UCSD-AML1 (cell line): ENCODE measurements around the gene ALG8.
"Not testable (repeated sequence)": the region's sequence is repeated elsewhere in the genome, so short reads cannot be mapped to it uniquely, and the experiment has no call there.

Source experiments
- DNase-seq: peaks from one replicate; lab custom pipeline; 2025; ENCODE audit not compliant: unreplicated experiment; lab: John Stamatoyannopoulos, UW

The ALG8 gene

DNA sequence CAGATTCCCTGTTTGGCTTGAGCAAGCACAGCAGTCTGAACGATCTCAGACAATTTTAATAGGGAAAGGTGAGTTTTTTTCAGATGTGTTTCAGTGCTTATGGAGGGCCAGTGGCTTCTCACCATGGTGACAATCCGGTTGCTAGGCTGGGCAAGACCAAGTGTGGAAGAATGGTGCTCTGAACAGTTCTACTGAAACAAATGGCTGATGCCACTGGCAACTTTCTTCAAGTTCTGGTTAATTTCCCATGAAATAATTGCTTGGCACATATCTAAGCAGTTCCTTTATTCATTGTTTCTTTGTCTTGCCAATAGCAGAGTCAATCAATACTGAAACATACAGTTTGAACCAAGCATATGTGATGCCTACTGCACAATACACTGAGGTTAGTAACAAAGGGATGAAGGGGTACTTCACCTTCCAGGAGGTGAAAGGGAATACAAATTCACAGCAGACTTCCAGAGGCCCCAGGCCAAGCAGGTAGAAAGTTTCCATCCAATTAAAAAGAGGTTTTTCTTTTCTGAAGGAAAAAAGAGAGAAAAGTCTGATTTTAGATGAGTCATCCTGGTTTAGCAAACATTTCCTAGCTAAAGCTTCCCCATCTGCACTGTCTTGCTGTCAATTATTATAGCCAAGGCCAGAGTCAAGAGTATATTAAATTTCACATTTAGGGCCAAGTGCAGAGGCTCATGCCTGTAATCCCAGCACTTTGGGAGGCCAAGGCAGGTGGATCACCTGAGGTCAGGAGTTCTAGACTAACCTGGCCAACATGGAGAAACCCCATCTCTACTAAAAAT lies 38.6 kb downstream of the ALG8 start:
- DNase-seq, result no peak

DNA sequence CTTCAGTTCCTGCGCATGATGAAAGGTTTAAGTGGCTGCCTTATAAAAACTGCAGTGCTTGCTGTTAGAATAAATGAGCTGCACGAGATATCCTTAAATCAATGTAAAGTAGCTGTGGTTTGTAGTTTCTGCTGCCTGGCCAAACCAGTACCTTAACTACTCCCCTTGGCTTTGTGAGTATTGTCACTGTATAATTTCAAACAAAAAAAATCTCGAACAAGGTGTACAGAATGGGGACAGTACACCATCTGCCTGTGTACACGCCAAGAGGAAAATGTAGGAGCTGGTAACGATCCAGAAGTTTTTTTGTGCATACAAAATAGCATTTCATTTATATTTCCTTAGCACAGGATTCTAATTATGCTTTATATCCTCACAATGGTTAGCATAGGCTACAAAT lies 39.2 kb downstream of the ALG8 start:
- no peak for DNase-seq

DNA sequence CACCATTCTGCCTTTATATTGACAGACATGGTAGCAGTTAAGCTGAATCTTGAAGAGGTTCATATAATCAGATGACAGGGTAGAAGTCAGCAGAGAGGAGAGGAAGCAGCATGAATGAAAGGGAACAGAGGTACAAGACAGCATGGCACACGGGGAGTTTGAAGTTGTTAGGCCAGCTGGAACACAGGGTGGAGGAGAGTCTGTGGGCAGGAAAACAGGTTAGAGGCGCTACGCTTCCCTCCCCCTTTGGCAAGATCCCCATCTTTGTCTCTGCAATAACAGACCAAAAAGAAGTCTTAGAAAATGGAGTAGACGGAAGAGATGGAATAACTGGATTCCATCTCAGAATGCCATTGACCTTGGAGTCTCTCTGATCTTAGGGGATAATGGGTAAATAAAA lies 39.8 kb downstream of the ALG8 start:
- no peak for DNase-seq

GRCh38 chr11:78097666-78098385 lies 41.6 kb downstream of the ALG8 start:
- DNase-seq, result no peak

- DNase-seq, result no peak
Observed at GRCh38 chr11:78094250-78094649, 45.2 kb downstream of the ALG8 start.

- DNase-seq, result not testable (repeated sequence)
Observed at GRCh38 chr11:78086521-78087074, 52.8 kb downstream of the ALG8 start.

GRCh38 chr11:78085972-78086371 lies 53.5 kb downstream of the ALG8 start:
- no peak for DNase-seq

DNA sequence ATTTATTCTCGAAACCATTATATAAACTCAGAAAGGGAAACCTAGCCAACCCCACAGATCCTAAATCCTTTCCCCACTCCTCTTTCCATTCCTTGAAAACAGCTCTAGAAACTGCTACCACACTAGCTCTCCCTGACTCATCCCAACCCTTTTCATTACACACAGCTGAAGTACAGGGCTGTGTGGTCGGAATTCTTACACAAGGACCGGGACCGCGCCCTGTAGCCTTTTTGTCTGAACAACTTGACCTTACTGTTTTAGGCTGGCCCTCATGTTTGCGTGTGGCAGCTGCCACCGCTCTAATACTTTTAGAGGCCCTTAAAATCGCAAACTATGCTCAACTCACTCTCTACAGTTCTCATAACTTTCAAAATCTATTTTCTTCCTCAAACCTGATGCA lies 54.9 kb downstream of the ALG8 start:
- DNase-seq, result not testable (repeated sequence)

DNA sequence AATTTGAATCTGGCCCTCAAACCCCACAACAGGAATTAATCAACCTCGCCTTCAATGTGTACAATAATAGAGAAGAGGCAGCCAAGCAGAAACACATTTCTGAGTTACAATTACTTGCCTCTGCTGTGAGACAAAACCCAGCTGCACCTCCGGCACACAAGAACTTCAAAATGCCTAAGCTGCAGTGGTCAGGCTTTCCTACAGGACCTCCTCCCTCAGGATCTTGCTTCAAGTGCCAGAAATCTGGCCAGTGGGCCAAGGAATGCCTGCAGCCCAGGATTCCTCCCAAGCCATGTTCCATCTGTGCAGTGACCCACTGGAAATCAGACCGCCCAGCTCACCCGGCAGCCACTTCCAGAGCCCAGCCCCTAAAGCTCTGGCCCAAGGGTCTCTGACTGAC lies 56.4 kb downstream of the ALG8 start:
- DNase-seq, result no peak

- DNase-seq, result no peak
Observed at GRCh38 chr11:78082146-78082545, 57.3 kb downstream of the ALG8 start.

DNA sequence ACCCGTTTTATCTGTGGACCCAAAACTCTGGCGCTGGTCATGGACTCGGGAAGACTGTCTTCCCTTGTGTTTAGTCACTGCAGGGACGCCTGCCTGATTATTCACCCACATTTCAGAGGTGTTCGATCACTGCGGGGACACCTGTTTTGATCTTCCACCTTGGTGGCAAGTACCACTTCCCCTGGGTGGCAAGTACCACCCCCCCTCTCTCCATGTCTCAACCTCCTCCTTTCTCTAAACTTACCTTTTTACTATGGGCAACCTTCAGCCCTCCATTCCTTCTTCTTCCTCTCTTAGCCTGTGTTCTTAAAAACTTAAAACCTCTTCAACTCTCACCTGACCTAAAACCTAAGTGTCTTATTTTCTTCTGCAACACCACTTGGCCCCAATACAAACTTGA lies 57.8 kb downstream of the ALG8 start:
- no peak for DNase-seq

DNA sequence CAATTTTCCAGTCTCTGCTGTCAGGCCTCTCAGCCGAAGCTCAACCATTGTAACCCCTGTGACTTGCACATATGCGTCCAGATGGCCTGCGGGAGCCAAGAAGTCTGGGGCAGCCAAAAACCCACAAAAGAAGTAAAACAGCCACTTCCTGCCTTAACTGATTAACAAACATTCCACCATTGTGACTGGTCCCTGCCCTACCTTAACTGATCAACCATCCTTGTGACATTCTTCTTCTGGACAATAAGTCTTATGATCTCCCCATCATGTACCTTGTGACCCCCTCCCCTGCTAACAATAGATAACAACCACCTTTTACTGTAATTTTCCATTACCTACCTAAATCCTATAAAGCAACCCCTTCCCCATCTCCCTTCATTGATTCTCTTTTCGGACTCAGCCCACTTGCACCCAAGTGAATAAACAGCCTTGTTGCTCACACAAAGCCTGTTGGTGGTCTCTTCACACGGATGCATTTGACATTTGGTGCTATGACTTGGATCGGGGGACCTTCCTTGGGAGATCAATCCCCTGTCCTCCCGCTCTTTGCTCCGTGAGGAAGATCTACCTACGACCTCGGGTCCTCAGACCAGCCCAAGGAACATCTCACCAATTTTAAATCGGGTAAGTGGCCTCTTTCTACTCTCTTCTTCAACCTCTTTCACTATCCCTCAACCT lies 58.5 kb downstream of the ALG8 start:
- peak; percentile 41 for DNase-seq

- DNase-seq, result no peak
Observed at GRCh38 chr11:78080084-78080817, 59.2 kb downstream of the ALG8 start.

GRCh38 chr11:78079232-78080083 lies 60.0 kb downstream of the ALG8 start, which contains the start of gene NDUFC2:
Gene NDUFC2 (minus strand): TSS chr11:78079862. CDS start chr11:78079744, 118 bp downstream.
- DNase-seq, result peak; percentile 87

DNA sequence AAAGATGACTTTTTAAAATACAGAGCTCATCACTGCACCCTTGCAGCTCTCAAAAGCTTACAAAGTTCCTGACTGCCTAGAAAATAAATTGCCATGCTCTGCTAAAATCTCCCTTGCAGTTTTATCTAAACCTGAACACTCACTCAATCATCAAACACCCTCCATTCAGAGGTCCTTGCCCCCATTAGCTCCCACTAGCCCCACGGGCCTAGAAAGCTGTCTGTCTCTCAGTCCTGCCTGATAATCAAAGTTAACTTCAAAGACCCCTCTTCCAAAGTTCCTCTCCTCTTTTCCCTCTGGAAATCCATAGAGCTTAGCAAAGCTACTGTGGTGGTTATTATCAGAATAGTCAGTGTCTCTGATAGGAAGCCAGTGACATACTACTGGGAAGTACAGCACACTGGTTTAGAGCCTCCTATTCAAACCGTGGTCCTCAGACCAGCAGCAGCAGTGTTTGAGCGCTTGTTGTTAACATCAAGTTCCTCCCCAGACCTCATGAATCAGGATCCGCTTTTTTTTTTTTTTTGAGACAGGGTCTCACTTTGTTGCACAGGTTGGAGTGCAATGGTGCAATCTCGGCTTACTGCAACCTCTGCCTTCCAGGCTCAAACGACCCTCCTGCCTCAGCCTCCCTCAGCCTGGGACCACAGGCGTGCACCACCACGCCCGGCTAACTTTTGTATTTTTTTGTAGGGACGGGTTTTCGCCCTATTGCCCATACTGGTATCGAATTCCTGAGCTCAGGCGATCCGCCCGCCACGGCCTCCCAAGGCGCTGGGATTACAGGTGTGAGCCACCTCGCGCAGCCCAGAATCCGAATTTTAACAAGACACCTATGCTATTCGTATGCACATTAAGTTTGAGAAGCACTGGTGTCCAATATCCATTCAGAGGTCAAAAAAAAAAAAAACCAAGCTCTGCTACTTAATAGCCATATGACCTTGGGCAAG lies 60.9 kb downstream of the ALG8 start:
- DNase-seq, result no peak

- not testable (repeated sequence) for DNase-seq
Observed at GRCh38 chr11:78077592-78077991, 61.8 kb downstream of the ALG8 start.

DNA sequence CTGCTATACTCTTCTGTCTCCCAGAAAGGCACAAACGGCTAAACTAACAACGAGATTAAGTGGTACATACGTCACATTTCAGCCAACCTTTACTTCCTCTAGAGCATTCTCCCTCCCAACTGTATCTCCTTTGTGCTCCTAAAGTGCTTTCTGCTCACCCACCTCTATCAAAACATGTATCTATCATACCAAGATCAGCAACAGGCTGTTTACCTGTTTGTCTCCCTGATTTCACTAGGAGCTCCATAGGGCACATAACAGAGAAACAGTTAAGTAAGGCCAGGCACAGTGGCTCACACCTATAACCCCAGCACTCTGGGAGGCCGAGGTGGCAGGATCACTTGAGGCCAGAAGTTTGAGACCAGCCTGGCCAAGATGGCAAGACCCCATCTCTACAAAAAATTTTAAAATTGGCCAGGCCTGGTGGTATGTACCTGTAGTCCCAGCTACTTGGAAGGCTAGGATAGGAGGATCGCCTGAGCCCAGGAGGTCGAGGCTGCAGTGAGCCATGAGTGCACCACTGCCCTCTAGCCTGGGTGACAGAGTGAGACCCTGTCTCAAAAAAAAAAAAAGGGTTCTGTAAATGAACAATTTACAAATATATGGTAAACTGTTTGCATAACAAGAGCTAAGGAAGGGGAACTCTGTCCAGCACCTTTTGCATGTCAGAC lies 62.6 kb downstream of the ALG8 start:
- no peak for DNase-seq

DNA sequence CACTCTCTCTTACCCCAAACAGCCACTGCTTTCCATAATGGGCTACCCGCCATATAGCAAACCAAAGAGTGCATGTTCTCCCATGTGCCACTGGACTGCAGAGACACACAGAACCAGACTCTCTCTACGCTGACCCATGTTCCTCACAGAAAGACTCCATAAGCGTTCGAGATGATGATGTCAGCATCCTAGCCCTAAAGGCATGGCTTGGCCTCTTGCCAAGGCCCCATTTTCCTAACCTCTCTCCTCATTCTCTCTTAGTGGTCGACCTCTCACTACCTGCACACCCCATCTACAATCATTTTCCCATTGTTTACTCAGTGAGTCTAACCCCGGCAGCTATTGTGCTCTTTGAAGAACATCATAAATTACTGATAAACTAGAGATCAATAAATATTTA lies 64.7 kb downstream of the ALG8 start:
- DNase-seq, result no peak
